Smooth muscle cell (in vitro differentiated cells): ENCODE data around the gene TUSC2. TPM values are rescaled to one million over a fixed set of nuclear protein-coding genes. Genes with fewer than 3 reads are reported as not detected.

ENCODE experiments used
- DNase-seq: peaks from one replicate; lab custom pipeline; 2025; ENCODE audit not compliant: unreplicated experiment; lab: John Stamatoyannopoulos, UW
- H2AFZ ChIP-seq: fragments of 200-600 bp; sonication (generic); 2 replicates; pipeline ENCODE4 v1.6.0; 2016; ENCODE audit warnings: antibody characterized with exemption, low read depth, mild to moderate bottlenecking
- H3F3A ChIP-seq: fragments of 200-600 bp; sonication (generic); 2 replicates; pipeline ENCODE4 v1.6.0; 2017; ENCODE audit warnings: antibody characterized with exemption, low read depth
- H3K27ac ChIP-seq: fragments of 200-600 bp; sonication (generic); 2 replicates; pipeline ENCODE4 v1.5.1; 2016; ENCODE audit warnings: low read depth, mild to moderate bottlenecking
- H3K27me3 ChIP-seq: fragments of 200-600 bp; sonication (generic); 2 replicates; pipeline ENCODE4 v1.6.1; 2016; ENCODE audit warnings: low read depth, mild to moderate bottlenecking
- H3K36me3 ChIP-seq: fragments of 200-600 bp; sonication (generic); 2 replicates; pipeline ENCODE4 v1.5.1; 2016; ENCODE audit warnings: low read depth
- H3K4me1 ChIP-seq: fragments of 200-600 bp; sonication (generic); 2 replicates; pipeline ENCODE4 v1.5.1; 2016; ENCODE audit warnings: low read depth
- H3K4me2 ChIP-seq: fragments of 200-600 bp; sonication (generic); 2 replicates; pipeline ENCODE4 v1.6.0; 2016; ENCODE audit warnings: mild to moderate bottlenecking
- H3K4me3 ChIP-seq: fragments of 200-600 bp; sonication (generic); 2 replicates; pipeline ENCODE4 v1.5.1; 2016; ENCODE audit warnings: mild to moderate bottlenecking
- H3K79me2 ChIP-seq: fragments of 200-600 bp; sonication (generic); 2 replicates; pipeline ENCODE4 v1.6.0; 2016; ENCODE audit warnings: low read depth, mild to moderate bottlenecking
- H3K9ac ChIP-seq: fragments of 200-600 bp; sonication (generic); 2 replicates; pipeline ENCODE4 v1.6.0; 2016; ENCODE audit warnings: low read depth
- H3K9me3 ChIP-seq: fragments of 200-600 bp; sonication (generic); replicated peaks from 2 replicates; pipeline ENCODE4 v1.5.1; 2016; ENCODE audit warnings: low read depth
- H4K20me1 ChIP-seq: fragments of 200-600 bp; sonication (generic); 2 replicates; pipeline ENCODE4 v1.6.0; 2016; ENCODE audit warnings: low read depth
- WGBS: methylation state at CpG from one replicate; pipeline ENCODE4 v1.1.7; 2016; ENCODE audit warnings: low lambda C conversion rate; 5-methylcytosine and 5-hydroxymethylcytosine counted together
- polyA plus RNA-seq: library from polyadenylated mRNA; unstranded; fragments of >200 nt; fragmentation: Nextera tagmentation; extraction: Ambion mirVana; gene quantifications from 2 replicates; pipeline ENCODE4 v1.2.1, GENCODE V29; 2016
- total RNA-seq: library from RNA; depleted of rRNA; stranded (reverse); fragments of >200 nt; gene quantifications from 2 replicates; pipeline ENCODE4 v1.2.3, GENCODE V29; 2014
- TF ChIP-seq, protein P1 (sequence below): fragments of 200-600 bp; sonication (generic); IDR thresholded peaks from 2 replicates; pipeline ENCODE4 v1.5.1; 2017; ENCODE audit warnings: borderline replicate concordance, mild to moderate bottlenecking, antibody characterized with exemption; ENCODE audit not compliant: insufficient read depth, poor library complexity, severe bottlenecking

Gene TUSC2
- total and polyA plus RNA-seq, 2 experiments from 2014 or later, result 25.1 to 53.4 TPM

DNA sequence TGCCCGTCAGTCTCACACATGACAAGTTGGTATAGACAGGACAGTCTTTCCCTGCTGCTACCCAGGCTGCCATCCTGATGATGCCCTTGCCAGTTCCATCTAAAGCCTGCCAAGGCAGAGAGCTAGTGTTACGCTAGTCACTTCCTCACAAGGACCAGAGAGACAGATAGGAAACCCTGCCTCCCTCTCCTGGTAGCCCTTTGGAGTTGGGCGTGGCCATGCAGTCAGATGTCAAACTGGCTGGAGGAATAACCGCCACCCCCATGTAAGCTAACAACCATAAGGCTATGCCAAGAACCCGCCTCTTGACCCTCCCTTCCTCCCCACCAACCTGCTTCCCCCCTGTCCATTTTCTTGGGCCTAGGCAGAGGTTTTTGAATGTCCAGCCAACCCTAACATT, 28.5 kb upstream of the TUSC2 start:
- Histone ChIP-seq H3F3A (no peaks in the 10 kb centered on the region), H3K4me3 (peak overlapping the region; percentile 64), H3K27ac (no peak overlapping the region), H3K36me3 (no peaks in the 10 kb centered on the region), H3K27me3 (no peaks in the 10 kb centered on the region), H3K9ac (no peak overlapping the region), H3K4me1 (peaks cover 25% of the 10 kb centered on the region), H3K4me2 (peak overlapping the region; percentile 92), H2AFZ (no peak overlapping the region), H3K9me3 (no peaks in the 10 kb centered on the region), H4K20me1 (peaks cover 41% of the 10 kb centered on the region), H3K79me2 (peaks cover 44% of the 10 kb centered on the region)
- DNase-seq, result no peak
- 92% methylated on average over 5 of the region's 5 CpGs for WGBS
- TF ChIP-seq, protein P1, sequence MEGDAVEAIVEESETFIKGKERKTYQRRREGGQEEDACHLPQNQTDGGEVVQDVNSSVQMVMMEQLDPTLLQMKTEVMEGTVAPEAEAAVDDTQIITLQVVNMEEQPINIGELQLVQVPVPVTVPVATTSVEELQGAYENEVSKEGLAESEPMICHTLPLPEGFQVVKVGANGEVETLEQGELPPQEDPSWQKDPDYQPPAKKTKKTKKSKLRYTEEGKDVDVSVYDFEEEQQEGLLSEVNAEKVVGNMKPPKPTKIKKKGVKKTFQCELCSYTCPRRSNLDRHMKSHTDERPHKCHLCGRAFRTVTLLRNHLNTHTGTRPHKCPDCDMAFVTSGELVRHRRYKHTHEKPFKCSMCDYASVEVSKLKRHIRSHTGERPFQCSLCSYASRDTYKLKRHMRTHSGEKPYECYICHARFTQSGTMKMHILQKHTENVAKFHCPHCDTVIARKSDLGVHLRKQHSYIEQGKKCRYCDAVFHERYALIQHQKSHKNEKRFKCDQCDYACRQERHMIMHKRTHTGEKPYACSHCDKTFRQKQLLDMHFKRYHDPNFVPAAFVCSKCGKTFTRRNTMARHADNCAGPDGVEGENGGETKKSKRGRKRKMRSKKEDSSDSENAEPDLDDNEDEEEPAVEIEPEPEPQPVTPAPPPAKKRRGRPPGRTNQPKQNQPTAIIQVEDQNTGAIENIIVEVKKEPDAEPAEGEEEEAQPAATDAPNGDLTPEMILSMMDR, result no peak

DNA sequence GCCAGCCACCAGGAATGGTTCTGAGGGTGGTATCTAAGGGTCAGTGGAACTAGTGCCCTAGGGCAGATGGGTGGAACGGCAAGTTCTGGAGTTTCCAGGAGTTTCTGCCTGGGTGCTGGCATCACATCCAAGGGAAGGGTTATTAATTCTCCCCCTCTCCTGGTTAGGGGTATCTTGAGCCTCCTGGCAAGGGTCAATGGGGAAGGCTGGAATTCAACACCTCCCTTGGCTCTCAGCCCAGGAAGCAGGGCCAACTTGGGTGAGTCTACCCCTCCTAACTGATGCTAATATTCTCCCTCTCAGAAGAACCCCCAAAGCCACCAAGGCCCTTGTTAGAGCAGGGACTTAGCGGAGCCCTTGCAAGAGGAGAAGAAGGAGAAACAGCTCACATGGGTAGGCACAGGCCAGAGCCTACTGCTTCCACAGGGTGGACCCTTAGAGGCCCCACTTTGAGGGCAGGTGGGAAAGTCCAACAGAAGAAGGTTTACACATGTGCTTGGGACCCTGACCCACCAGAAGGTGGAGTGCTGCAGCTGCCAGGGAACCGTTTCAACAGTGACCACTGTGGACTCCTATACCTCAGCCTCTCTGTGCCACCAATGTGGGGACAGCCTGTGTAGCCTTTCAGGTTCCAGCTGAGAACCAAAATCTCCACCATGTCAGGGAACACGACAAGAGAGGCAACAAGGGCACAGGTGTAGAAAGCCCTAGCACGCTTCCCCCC, 28.0 kb upstream of the TUSC2 start:
- peaks cover 29% of the 10 kb centered on the region for H3K4me1 ChIP-seq
- H3K36me3 ChIP-seq, result no peaks in the 10 kb centered on the region
- no peaks in the 10 kb centered on the region for H3K9me3 ChIP-seq
- H3K27ac ChIP-seq, result no peak overlapping the region
- H3K79me2 ChIP-seq, result peaks cover 48% of the 10 kb centered on the region
- H3F3A ChIP-seq, result no peaks in the 10 kb centered on the region
- 90% methylated on average over 5 of the region's 5 CpGs for WGBS
- no peak overlapping the region for H2AFZ ChIP-seq
- TF ChIP-seq, protein P1, result no peak
- H3K4me3 ChIP-seq, result peak overlapping the region; percentile 64
- peak overlapping the region; percentile 92 for H3K4me2 ChIP-seq
- peaks cover 41% of the 10 kb centered on the region for H4K20me1 ChIP-seq
- H3K9ac ChIP-seq, result no peak overlapping the region
- no peak for DNase-seq
- H3K27me3 ChIP-seq, result no peaks in the 10 kb centered on the region

DNA sequence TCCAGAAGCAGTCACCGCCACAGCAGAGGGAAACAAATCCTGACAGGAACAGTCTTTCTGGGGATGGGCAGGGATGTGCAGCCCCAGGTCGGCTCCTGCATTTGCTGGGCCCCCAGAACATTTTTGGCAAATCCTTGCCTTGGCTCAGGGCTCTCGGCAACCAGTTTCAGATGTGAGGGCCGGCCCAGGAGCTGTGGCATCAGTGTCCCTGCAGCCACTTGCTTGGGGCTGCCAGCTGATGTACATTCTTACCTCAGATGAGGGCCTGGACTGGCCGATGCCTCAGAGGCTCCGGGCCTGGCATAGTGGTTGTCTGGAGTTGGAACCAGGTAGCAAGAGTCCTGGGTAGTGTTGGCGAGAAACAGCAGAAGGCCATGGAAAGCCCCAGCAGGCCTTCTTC, 26.8 kb upstream of the TUSC2 start:
- H3K36me3 ChIP-seq, result no peaks in the 10 kb centered on the region
- no peak for DNase-seq
- no peaks in the 10 kb centered on the region for H3F3A ChIP-seq
- H4K20me1 ChIP-seq, result peaks cover 41% of the 10 kb centered on the region
- H3K27ac ChIP-seq, result no peak overlapping the region
- no peak overlapping the region for H2AFZ ChIP-seq
- no peaks in the 10 kb centered on the region for H3K27me3 ChIP-seq
- WGBS, result 94% methylated on average over 7 of the region's 7 CpGs
- H3K9me3 ChIP-seq, result no peaks in the 10 kb centered on the region
- no peak overlapping the region for H3K9ac ChIP-seq
- no peak overlapping the region for H3K4me2 ChIP-seq
- H3K4me1 ChIP-seq, result peaks cover 35% of the 10 kb centered on the region
- peaks cover 52% of the 10 kb centered on the region for H3K79me2 ChIP-seq
- H3K4me3 ChIP-seq, result no peak overlapping the region
- TF ChIP-seq, protein P1, result no peak
